ENCODE measurements around the gene PXT1.

GRCh38 chr6:36419310-36419709 lies 23.3 kb downstream of the PXT1 start:
- TF ChIP-seq CTCF (IDR thresholded peaks at IDR 0.05; ENCODE audit: poor library complexity) (no peak), EZH2 (IDR thresholded peaks at IDR 0.05; ENCODE audit: borderline replicate concordance) (no peak), EZH2phosphoT487 (IDR thresholded peaks at IDR 0.05; ENCODE audit: low read depth, severe bottlenecking, unreplicated experiment) (no peak)
